WTC11 (cell line): ENCODE measurements around the gene XRCC4.

Source experiments
- IRF2 ChIP-seq: sonication (generic); formaldehyde crosslinking; IDR thresholded peaks from 2 replicates; pipeline ENCODE4 v1.8.0; 2022; ENCODE audit warnings: low read depth, missing genetic modification reagents, borderline replicate concordance
- JUN ChIP-seq: sonication (generic); formaldehyde crosslinking; IDR thresholded peaks from 2 replicates; pipeline ENCODE4 v1.8.0; 2023; ENCODE audit warnings: mild to moderate bottlenecking, missing genetic modification reagents
- NR3C1 ChIP-seq: sonication (generic); formaldehyde crosslinking; conservative IDR thresholded peaks from 2 replicates; pipeline ENCODE4 v1.8.1; 2023; ENCODE audit warnings: low read depth, mild to moderate bottlenecking, missing genetic modification reagents
- TCF7 ChIP-seq: sonication (generic); formaldehyde crosslinking; IDR thresholded peaks from 2 replicates; pipeline ENCODE4 v1.8.0; 2022; ENCODE audit warnings: mild to moderate bottlenecking, low read depth, missing genetic modification reagents, moderate library complexity
- ZNF416 ChIP-seq: fragments of 250-450 bp; sonication (Bioruptor Pico); IDR thresholded peaks from 2 replicates; pipeline ENCODE4 v1.9.0; 2021; ENCODE audit warnings: mild to moderate bottlenecking, inconsistent platforms
- TF ChIP-seq, protein P1 (sequence below): sonication (generic); formaldehyde crosslinking; conservative IDR thresholded peaks from 2 replicates; pipeline ENCODE4 v1.8.1; 2022; ENCODE audit warnings: mild to moderate bottlenecking, missing genetic modification reagents
- TF ChIP-seq, protein P2 (sequence below): fragments of 200-600 bp; IDR thresholded peaks from 2 replicates; pipeline ENCODE4 v1.8.0; 2022; ENCODE audit warnings: antibody characterized with exemption
- TF ChIP-seq, protein P3 (sequence below): sonication (generic); formaldehyde crosslinking; IDR thresholded peaks from 2 replicates; pipeline ENCODE4 v1.8.1; 2023; ENCODE audit warnings: mild to moderate bottlenecking, moderate library complexity, missing genetic modification reagents
- TF ChIP-seq, protein P4 (sequence below): sonication (generic); formaldehyde crosslinking; IDR thresholded peaks from 2 replicates; pipeline ENCODE4 v1.8.0; 2022; ENCODE audit warnings: mild to moderate bottlenecking, missing genetic modification reagents
- TF ChIP-seq, protein P5 (sequence below): sonication (generic); formaldehyde crosslinking; IDR thresholded peaks from 2 replicates; pipeline ENCODE4 v1.8.1; 2023; ENCODE audit warnings: mild to moderate bottlenecking, missing genetic modification reagents, borderline replicate concordance
- TF ChIP-seq, protein P6 (sequence below): sonication (generic); formaldehyde crosslinking; IDR thresholded peaks from 2 replicates; pipeline ENCODE4 v1.8.0; 2022; ENCODE audit warnings: mild to moderate bottlenecking, missing genetic modification reagents
- TF ChIP-seq, protein P7 (sequence below): fragments of 250-450 bp; sonication (Bioruptor Pico); IDR thresholded peaks from 2 replicates; pipeline ENCODE4 v1.9.0; 2021; ENCODE audit warnings: mild to moderate bottlenecking, borderline replicate concordance
- TF ChIP-seq, protein P8 (sequence below): sonication (generic); formaldehyde crosslinking; IDR thresholded peaks from 2 replicates; pipeline ENCODE4 v1.8.1; 2023; ENCODE audit warnings: mild to moderate bottlenecking, missing genetic modification reagents, moderate library complexity

DNA sequence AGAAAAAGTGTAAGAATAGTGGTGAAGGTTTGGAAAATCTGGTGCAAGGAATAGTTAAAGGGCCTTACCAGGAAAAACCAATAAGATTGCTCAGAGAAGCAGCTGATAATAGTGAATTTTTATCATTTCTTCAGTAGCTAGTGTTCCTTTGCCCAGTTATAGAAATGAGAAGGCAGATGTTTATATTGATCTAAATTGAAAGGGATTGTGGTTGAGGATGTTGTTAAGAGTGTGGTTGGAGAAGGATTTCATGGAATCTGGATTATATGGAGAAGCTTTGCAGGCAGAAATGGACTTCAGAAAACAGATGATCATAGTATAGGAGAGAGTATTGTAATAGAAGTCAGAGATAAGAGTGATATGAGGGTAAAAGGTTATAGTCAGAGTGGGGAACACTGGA is 102.6 kb downstream of the XRCC4 start:
- TF ChIP-seq, protein P1, sequence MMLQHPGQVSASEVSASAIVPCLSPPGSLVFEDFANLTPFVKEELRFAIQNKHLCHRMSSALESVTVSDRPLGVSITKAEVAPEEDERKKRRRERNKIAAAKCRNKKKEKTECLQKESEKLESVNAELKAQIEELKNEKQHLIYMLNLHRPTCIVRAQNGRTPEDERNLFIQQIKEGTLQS (CRISPR knock-in tag), result no peak
- TF ChIP-seq, protein P2, sequence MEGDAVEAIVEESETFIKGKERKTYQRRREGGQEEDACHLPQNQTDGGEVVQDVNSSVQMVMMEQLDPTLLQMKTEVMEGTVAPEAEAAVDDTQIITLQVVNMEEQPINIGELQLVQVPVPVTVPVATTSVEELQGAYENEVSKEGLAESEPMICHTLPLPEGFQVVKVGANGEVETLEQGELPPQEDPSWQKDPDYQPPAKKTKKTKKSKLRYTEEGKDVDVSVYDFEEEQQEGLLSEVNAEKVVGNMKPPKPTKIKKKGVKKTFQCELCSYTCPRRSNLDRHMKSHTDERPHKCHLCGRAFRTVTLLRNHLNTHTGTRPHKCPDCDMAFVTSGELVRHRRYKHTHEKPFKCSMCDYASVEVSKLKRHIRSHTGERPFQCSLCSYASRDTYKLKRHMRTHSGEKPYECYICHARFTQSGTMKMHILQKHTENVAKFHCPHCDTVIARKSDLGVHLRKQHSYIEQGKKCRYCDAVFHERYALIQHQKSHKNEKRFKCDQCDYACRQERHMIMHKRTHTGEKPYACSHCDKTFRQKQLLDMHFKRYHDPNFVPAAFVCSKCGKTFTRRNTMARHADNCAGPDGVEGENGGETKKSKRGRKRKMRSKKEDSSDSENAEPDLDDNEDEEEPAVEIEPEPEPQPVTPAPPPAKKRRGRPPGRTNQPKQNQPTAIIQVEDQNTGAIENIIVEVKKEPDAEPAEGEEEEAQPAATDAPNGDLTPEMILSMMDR, result no peak
- no peak for TF ChIP-seq IRF2 (CRISPR knock-in tag)
- TF ChIP-seq, protein P3, sequence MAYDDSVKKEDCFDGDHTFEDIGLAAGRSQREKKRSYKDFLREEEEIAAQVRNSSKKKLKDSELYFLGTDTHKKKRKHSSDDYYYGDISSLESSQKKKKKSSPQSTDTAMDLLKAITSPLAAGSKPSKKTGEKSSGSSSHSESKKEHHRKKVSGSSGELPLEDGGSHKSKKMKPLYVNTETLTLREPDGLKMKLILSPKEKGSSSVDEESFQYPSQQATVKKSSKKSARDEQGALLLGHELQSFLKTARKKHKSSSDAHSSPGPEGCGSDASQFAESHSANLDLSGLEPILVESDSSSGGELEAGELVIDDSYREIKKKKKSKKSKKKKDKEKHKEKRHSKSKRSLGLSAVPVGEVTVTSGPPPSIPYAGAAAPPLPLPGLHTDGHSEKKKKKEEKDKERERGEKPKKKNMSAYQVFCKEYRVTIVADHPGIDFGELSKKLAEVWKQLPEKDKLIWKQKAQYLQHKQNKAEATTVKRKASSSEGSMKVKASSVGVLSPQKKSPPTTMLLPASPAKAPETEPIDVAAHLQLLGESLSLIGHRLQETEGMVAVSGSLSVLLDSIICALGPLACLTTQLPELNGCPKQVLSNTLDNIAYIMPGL (CRISPR knock-in tag), result no peak
- TF ChIP-seq, protein P4, sequence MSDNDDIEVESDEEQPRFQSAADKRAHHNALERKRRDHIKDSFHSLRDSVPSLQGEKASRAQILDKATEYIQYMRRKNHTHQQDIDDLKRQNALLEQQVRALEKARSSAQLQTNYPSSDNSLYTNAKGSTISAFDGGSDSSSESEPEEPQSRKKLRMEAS, result no peak
- no peak for TF ChIP-seq TCF7
- no peak for TF ChIP-seq ZNF416 (CRISPR knock-in tag)
- TF ChIP-seq, protein P5, sequence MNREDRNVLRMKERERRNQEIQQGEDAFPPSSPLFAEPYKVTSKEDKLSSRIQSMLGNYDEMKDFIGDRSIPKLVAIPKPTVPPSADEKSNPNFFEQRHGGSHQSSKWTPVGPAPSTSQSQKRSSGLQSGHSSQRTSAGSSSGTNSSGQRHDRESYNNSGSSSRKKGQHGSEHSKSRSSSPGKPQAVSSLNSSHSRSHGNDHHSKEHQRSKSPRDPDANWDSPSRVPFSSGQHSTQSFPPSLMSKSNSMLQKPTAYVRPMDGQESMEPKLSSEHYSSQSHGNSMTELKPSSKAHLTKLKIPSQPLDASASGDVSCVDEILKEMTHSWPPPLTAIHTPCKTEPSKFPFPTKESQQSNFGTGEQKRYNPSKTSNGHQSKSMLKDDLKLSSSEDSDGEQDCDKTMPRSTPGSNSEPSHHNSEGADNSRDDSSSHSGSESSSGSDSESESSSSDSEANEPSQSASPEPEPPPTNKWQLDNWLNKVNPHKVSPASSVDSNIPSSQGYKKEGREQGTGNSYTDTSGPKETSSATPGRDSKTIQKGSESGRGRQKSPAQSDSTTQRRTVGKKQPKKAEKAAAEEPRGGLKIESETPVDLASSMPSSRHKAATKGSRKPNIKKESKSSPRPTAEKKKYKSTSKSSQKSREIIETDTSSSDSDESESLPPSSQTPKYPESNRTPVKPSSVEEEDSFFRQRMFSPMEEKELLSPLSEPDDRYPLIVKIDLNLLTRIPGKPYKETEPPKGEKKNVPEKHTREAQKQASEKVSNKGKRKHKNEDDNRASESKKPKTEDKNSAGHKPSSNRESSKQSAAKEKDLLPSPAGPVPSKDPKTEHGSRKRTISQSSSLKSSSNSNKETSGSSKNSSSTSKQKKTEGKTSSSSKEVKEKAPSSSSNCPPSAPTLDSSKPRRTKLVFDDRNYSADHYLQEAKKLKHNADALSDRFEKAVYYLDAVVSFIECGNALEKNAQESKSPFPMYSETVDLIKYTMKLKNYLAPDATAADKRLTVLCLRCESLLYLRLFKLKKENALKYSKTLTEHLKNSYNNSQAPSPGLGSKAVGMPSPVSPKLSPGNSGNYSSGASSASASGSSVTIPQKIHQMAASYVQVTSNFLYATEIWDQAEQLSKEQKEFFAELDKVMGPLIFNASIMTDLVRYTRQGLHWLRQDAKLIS (CRISPR knock-in tag), result no peak
- TF ChIP-seq, protein P6, sequence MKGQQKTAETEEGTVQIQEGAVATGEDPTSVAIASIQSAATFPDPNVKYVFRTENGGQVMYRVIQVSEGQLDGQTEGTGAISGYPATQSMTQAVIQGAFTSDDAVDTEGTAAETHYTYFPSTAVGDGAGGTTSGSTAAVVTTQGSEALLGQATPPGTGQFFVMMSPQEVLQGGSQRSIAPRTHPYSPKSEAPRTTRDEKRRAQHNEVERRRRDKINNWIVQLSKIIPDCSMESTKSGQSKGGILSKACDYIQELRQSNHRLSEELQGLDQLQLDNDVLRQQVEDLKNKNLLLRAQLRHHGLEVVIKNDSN, result no peak
- no peak for TF ChIP-seq NR3C1
- TF ChIP-seq, protein P7, sequence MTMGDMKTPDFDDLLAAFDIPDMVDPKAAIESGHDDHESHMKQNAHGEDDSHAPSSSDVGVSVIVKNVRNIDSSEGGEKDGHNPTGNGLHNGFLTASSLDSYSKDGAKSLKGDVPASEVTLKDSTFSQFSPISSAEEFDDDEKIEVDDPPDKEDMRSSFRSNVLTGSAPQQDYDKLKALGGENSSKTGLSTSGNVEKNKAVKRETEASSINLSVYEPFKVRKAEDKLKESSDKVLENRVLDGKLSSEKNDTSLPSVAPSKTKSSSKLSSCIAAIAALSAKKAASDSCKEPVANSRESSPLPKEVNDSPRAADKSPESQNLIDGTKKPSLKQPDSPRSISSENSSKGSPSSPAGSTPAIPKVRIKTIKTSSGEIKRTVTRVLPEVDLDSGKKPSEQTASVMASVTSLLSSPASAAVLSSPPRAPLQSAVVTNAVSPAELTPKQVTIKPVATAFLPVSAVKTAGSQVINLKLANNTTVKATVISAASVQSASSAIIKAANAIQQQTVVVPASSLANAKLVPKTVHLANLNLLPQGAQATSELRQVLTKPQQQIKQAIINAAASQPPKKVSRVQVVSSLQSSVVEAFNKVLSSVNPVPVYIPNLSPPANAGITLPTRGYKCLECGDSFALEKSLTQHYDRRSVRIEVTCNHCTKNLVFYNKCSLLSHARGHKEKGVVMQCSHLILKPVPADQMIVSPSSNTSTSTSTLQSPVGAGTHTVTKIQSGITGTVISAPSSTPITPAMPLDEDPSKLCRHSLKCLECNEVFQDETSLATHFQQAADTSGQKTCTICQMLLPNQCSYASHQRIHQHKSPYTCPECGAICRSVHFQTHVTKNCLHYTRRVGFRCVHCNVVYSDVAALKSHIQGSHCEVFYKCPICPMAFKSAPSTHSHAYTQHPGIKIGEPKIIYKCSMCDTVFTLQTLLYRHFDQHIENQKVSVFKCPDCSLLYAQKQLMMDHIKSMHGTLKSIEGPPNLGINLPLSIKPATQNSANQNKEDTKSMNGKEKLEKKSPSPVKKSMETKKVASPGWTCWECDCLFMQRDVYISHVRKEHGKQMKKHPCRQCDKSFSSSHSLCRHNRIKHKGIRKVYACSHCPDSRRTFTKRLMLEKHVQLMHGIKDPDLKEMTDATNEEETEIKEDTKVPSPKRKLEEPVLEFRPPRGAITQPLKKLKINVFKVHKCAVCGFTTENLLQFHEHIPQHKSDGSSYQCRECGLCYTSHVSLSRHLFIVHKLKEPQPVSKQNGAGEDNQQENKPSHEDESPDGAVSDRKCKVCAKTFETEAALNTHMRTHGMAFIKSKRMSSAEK, result no peak
- TF ChIP-seq, protein P8, sequence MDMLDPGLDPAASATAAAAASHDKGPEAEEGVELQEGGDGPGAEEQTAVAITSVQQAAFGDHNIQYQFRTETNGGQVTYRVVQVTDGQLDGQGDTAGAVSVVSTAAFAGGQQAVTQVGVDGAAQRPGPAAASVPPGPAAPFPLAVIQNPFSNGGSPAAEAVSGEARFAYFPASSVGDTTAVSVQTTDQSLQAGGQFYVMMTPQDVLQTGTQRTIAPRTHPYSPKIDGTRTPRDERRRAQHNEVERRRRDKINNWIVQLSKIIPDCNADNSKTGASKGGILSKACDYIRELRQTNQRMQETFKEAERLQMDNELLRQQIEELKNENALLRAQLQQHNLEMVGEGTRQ (CRISPR knock-in tag), result no peak
- TF ChIP-seq JUN, result no peak
